ENCODE measurements around the gene BIN2.

The BIN2 gene

DNA sequence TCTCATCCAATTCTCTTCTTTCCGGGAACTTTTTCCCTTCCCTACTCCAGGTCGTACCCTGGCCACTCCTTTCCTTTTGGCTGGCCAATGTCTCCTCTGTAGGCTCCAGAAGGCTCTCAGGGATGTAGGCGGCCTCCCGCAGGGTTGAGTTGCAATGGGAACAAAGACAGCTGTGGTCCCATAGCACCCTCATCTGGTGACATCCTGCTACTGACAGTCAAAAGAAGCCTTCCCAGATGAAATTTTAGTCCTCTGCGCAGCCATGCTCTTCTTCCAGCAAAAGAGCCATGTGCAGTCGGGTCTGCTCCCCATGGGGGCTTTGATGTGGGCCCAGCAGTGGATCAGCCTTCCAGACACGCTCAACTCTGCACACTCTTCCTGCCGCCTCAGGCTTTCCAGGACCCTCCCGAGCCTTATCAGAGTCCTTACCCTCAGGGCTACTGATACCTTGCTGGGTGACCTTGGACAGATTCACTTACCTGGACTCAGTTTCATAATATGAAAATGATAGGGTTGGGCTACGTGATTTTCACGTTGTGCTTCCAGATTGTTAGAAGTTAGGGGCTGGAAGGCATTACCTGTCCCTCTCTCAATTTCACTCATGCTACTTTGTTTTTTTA lies 28.0 kb upstream of the BIN2 start:
- ChIA-PET CTCF (interaction anchor here (0.6 to 5.1 kb wide), 22 partner anchors 9 to 587 kb away, joined by 3 to 45 read pairs (median 5); partner anchors contain the start of genes POU6F1 and SMAGP), POLR2A (interaction anchor here (0.8 to 0.9 kb wide), 2 partner anchors 20 to 268 kb away, joined by 3 read pairs; partner anchors contain the start of gene CSRNP2)
- H3K4me3 ChIP-seq (ENCODE audit: low read depth, low read length), result no peak overlapping the region
- peak; percentile 76 for TF ChIP-seq CTCF (IDR thresholded peaks at IDR 0.05; ENCODE audit: insufficient read depth, low read length, missing control alignments)
- DNase-seq (ENCODE audit: low read depth, low spot score), result no peak

DNA sequence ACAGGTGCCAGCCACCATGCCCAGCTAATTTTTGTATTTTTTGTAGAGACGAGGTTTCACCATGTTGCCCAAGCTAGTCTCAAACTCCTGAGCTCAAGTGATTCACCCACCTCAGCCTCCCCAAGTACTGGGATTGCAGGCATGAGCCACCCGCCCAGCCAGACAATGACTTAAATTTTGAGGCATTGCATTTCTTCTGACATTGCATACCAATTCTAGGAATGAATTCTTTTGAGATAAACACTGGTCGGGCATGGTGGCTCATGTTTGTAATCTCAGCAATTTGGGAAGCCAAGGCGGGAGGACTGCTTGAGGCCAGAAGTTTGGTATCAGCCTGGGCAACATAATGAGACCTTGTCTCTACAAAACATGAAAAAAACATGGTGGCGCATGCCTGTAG lies 25.1 kb upstream of the BIN2 start:
- ChIA-PET POLR2A (no interaction called here), CTCF (interaction anchor here (0.9 to 4.8 kb wide), 7 partner anchors 8 to 584 kb away, joined by 3 to 45 read pairs (median 8); partner anchors contain the start of gene SLC11A2)
- DNase-seq (ENCODE audit: low read depth, low spot score), result peak; percentile 50
- no peak for TF ChIP-seq CTCF (IDR thresholded peaks at IDR 0.05; ENCODE audit: insufficient read depth, low read length, missing control alignments)
- no peak overlapping the region for H3K4me3 ChIP-seq (ENCODE audit: low read depth, low read length)

DNA sequence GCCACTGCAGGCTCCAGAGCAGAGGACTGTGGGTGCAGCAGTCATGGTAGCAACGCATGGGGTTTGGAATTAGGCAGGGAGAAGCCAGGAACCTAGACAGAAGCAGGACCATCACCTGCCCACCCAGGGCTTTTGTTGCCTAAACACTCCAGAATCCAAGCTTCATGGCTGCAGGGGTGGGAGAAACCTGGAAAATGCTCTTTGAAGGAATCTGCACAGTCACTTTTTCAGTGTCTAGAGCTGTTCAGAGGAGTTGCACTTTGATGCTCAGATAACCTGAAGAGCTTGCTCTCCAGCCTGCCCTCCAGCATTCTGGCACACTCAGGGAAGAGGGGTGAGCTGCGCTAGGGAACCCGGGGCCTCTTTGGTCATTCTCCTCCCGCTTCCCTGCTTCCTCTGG lies 24.1 kb upstream of the BIN2 start:
- TF ChIP-seq CTCF (IDR thresholded peaks at IDR 0.05; ENCODE audit: insufficient read depth, low read length, missing control alignments), result no peak
- H3K4me3 ChIP-seq (ENCODE audit: low read depth, low read length), result no peak overlapping the region
- POLR2A ChIA-PET, result no interaction called here
- CTCF ChIA-PET, result interaction anchor here (1.1 kb wide), 1 partner anchor 360 kb away, joined by 3 read pairs; no protein-coding TSS in a partner anchor
- DNase-seq (ENCODE audit: low read depth, low spot score), result no peak

DNA sequence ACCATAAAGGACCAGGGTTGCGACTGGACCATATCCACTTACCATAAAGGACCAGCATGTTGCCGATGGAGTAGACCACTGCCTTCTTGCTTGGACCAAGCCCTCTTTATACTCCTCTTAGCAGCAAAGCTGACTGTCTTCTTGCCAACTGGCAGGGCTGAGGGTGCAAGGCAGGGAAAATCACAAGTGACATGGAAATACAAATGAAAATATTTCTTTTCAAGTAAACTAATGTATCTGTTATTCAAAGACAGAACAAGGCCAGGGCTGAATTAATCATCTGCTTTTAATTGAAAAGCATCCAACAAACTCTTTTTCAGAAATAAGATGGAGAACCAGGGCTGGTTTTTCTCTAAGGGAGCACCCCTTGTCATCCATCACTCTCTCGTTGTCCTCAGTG lies 22.6 kb upstream of the BIN2 start, which contains the start of gene CELA1:
Gene CELA1 (minus strand): TSS at position 99 of the 400 bp plus-strand sequence. CDS start 41 bp downstream, at position 58.
- no peak for TF ChIP-seq CTCF (IDR thresholded peaks at IDR 0.05; ENCODE audit: insufficient read depth, low read length, missing control alignments)
- DNase-seq (ENCODE audit: low read depth, low spot score), result no peak
- CTCF ChIA-PET, result no interaction called here
- POLR2A ChIA-PET, result no interaction called here
- H3K4me3 ChIP-seq (ENCODE audit: low read depth, low read length), result no peak within 1 kb of the TSS

- TF ChIP-seq CTCF (IDR thresholded peaks at IDR 0.05; ENCODE audit: insufficient read depth, low read length, missing control alignments), result no peak
- no peak for DNase-seq (ENCODE audit: low read depth, low spot score)
- H3K4me3 ChIP-seq (ENCODE audit: low read depth, low read length), result no peak overlapping the region
- ChIA-PET CTCF (interaction anchor here (1.3 to 1.6 kb wide), 2 partner anchors 9 to 520 kb away, joined by 4 to 6 read pairs; no protein-coding TSS in a partner anchor), POLR2A (no interaction called here)
Observed at GRCh38 chr12:51345681-51346080, 21.7 kb upstream of the BIN2 start.

GRCh38 chr12:51343201-51343600 lies 19.2 kb upstream of the BIN2 start:
- DNase-seq (ENCODE audit: low read depth, low spot score), result no peak
- no peak for TF ChIP-seq CTCF (IDR thresholded peaks at IDR 0.05; ENCODE audit: insufficient read depth, low read length, missing control alignments)
- no peak overlapping the region for H3K4me3 ChIP-seq (ENCODE audit: low read depth, low read length)
- CTCF ChIA-PET, result interaction anchor here (0.9 to 4.9 kb wide), 9 partner anchors 9 to 296 kb away, joined by 3 to 92 read pairs (median 4); partner anchors contain the start of genes POU6F1 and SMAGP
- POLR2A ChIA-PET, result no interaction called here

Measured in AG04449 (cell line).